GM21526 (cell line): ENCODE data around the gene GRIA4.
A peak's percentile ranks its signal among the peaks of the same experiment; 100 is the strongest.

ENCODE experiments used
- ATAC-seq: cut with Tn5 transposase; IDR thresholded peaks from one replicate; pipeline ENCODE4 v1.9.1; 2021; ENCODE audit warnings: moderate library complexity; ENCODE audit not compliant: unreplicated experiment, low FRiP score

Gene GRIA4

DNA sequence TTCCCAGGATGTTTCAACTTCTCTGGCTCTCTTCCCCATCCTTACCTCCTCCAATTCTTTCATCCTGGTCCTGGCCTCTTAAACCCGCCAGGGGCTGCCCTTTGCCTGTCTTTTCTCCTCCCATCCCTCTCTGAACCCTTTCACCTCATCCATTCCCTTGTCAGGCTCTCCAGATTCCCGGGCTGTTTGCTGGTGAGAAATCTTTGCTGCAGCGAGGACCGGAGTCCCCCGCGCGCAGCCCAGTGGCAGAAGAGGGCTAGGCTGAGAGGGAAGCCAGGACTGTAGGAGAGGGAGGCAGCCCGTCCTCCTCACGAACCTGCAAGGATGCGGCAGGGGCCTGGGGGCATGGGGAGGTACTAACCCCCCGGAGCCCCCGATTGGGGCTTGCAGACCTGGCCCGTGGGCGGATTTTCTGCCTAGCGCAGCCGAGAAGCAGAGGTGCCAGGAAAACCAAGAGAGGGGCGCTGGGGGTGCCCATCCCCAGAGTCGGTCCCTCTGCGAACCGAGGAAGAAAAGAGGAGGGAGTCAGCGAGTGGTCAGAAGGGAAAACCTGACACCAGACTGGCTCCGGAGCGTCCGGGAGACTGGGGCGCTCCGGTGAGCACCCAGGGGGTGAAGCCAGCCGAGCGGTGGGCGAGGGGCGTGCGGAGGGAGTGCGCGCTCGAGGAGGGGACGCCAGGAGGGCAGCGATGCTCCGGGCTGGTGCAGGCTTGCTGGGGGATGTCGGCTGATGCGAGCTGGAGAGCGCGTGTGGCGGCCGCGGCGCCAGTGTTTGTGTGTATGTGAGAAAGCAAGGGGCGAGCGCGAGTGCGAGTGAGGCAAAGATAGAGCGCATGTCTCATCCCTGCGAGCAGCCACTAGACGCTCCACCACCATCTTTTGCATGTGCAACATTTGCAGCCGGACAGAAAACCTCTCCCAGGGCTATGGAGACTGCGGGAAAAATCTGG, at the start of gene GRIA4:
TSS of gene GRIA4 (plus strand) at position 242 of the 950 bp plus-strand sequence. CDS start 925 bp downstream, outside the sequence.
- no peak for ATAC-seq

DNA sequence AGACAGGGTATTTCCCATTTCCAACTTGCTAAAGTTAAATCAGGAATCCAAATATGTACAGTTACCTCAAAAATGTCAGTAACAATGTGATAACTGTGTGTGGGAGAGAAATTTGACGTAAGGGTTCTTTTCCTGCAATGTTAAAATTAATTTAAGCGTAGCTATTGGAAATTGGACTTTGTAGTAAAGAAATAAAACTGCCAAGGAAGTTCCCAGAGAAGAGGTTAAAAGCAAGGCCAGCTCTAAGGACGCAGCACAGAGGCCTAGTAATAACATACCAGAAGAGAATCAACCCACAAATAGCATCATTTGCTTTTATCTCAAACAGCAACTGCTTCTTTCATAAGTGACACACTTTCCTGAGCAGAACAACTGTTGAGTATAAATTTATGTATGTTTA, 36.8 kb upstream of the GRIA4 start:
- ATAC-seq: no peak

DNA sequence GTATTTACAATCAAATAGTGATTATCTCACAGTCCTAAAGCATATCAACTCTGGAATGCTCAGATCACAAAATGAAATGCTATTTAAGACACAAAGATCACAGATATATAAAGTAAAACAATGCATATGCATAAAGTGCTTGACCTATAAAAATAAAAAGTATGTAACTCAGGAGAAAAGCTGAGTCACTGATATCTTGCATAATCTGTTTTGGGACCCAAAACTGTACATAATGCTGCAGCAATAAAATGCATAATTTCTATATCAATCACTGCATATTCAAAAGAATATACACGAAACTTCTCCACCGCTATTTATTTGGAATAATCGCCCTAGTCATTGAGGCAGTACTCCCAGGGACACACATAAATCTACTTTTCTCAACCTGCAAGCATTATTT, 34.9 kb upstream of the GRIA4 start:
- ATAC-seq: no peak

DNA sequence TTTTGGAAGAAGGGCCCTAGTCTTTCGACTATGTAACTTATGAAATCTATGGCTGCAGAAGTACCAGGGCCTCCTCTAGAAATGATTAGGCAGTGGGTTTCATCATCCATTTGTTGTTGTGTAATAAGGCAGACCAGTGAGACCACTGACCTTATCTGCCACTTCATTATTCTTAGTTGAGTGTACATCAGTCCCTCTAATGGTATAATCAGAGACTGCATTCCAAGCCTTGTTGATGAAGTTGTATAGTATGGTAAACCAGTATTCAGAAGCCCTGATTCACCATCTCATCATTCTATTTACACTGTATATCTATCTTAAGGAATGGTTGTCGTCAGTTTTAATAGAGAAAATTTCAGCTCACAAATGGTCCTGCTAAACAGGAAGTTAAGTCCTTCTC, 32.2 kb upstream of the GRIA4 start:
- no peak for ATAC-seq

DNA sequence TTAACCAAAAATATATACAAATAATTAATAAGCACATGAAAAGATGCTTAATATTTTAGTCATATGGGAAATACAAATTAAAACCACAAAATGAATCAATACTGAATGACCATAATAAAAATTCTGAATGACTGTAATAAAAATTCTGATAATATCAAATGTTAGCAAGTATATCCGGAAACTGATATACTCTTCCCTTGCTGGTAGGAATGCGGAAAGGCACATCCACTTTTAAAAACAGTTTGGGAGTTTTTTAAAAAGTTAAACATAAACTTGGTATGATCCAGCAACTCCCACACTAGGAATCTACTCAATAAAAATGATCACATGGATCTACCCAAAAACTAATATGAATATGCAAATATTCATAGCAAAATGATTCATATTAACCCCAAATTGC, 30.8 kb upstream of the GRIA4 start:
- ATAC-seq: no peak

DNA sequence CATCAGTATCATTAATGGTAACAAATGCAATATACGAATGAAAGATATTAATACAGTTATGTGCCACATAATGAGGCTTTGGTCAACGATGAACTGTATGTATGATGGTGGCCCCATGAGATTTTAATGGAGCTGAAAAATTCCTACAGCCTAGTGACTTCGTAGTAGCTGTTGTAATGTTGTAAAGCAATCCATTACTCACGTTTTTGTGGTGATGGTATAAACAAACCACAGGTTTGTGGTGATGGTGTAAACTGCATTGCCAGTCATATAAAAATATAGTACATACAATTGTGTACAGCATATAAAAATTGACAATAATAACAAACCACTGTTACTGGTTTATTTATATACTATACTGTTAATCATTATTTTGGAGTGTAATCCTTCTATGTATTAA, 27.4 kb upstream of the GRIA4 start:
- no peak for ATAC-seq

DNA sequence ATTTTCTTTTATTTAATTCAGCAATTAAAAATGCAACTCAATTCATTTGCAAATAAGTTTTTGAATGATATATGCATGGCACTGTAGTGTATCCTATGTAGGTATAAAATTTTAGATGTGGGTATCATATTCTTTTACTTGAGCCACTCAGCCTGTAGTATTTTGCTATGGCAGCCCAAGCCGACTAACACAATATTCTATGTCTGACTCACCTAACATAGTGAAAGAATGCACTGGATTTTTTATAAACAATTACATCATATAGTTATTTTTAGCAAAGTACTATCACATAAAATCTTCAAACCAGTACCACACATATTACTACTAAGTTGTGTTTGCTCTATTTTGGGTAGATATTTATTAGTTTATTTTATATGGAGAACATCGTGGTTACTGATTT, 21.9 kb upstream of the GRIA4 start:
- no peak for ATAC-seq

DNA sequence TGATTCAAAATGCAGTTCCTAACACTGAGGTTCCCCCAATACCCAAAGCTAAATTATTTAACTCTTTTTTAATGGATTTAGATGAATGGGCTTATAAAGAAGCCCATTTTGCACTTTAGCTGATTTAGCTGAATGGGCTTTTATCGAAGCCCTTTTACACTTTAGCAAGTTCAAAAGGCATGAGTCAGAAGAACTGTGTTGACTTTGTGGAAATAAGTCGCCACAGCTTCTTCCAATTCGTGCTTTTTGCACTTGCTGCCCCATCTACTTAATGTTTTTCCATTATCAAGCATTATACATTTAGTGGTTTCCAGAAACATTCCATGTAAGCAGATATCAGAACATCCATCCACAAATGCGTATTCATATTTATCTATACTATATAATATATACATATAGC, 20.5 kb upstream of the GRIA4 start:
- no peak for ATAC-seq

DNA sequence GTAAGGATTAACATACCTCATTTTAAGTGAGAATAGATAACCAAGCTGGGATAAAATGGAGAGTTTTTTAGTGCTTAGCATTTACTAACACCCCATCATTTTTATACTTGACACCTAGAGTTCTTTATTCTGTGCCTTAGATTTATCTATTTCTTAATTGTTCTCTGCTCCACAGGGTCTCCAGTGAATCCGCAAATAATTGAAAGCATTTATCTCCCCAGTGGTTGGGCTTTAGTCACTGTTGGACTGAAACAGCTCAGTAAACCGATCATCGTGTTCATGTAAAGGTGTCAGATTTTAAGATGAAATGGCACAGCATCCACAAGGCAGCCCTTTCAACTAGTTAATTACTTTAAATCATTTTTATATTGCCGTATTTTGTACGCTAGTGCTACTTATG, 17.8 kb upstream of the GRIA4 start:
- ATAC-seq: no peak

DNA sequence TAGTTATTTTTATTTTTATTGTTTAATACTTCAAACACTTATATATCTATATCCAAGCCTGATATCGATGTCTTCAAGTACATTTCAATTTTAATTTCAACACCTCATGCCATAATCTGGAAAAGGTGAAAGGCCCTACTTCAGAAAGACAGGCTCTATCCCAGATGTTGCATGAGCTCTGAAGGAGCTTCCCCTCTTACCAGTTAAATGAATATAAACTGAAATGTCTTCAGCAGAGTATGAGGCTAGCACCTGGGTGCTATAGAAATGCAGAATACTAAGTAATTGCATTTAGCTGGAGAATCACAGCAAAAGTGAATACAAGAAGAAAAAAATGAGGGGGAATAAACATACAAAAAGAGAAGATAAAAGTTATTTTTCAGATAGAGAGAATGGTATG, 11.5 kb upstream of the GRIA4 start:
- no peak for ATAC-seq

DNA sequence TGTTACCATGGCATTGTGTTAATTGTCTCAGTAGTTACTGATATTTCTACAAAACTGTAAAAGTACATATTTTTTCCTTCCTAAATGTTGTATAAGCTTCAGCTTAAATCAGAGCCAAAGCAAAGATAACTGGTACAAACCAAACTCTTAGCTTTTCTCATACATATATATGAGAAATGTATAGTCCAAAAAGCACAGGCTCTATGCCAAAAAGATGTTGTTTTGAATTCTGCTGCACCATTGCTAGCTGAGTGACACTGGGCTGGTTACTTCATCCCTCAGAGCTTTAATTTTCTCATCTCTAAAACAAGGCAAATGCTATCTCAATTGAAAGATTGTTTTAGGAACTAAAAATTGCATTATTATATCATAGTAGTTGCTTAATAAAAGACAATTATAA, 6.7 kb upstream of the GRIA4 start:
- no peak for ATAC-seq

DNA sequence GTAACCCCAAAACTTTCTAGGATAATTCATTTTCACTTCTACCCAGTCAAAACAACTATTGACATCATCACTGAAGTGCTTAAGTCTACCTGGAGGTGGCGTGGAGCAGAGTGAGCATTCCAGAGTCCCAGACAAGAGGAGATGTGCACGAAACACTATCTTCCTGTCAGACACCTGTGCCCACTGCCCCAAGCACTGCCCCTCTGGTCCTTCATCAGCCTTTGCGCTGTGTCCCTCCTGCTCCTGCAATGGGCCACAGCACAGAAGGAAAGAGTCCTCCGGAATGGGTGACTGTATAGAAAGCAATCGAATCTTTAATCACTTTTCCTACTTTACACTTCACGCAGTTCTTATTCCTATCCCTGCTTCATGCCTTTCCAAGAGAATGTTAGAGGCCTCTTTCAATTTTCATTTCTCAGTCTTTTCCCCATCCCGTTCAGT, 512 bp upstream of the GRIA4 start:
- peak; percentile 83 for ATAC-seq

DNA sequence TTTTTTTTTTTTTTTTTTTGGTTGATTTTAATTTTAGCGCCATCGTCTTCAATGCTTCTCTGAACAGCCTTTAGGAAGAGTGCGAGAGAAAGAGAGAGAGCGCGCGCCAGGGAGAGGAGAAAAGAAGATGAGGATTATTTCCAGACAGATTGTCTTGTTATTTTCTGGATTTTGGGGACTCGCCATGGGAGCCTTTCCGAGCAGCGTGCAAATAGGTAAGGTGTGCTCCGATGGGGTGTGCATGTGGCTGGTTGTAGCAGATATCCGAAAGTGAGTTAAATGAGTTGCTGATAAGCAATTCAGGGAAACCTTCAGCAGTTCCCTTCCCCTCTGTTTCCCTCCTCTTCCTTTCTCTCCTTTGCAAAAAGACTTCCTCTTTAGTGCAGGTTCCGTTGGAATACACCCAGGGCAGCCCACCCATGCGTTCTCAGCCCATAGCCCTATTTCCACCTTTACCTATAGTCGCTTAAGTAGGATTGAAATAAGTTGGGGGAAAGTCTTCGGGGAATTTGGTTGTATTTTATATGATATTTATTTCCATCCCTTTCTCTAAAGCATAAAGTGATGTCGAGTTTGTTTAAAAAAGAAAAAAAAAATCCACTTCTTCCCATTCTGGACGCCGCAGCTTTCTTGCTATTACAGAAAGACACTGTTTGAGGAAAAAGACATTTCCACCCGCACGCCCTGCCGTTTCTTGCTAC, 1.1 kb downstream of the GRIA4 start:
- ATAC-seq: no peak

DNA sequence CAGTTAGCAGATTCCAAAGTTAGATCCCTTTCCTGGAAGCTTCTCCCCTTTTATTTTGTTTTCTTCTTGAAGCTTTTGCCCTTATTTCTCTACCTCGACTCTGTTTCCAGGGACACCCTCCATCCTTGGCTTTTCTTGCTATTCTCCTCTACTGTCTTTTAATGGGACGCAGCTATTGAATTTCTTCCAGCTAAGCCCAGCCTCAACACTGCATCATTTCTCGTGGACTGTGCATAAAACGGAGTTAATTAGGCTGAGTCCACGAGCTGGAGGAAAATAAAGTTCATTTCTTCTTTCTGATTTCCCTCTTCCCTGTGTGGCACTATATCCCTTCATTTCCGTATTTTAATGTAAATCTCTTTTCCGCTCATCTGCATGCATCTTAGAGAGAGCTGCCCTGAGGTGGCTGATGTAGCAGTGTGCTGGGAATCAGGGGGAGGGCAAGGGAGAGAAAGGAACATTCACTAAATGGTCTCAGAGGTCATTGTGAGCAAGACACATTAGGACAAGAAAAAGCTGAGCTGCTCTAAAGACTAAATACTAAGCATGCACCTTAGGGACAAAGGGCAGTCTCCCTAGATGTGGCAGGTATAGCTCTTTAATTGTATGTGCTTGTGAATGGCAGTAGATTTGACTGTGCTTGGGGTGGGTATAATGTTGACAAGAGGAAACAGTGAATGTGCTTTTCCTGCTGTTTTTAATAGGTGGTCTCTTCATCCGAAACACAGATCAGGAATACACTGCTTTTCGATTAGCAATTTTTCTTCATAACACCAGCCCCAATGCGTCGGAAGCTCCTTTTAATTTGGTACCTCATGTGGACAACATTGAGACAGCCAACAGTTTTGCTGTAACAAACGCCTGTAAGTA, 1.9 kb downstream of the GRIA4 start:
- ATAC-seq: no peak

DNA sequence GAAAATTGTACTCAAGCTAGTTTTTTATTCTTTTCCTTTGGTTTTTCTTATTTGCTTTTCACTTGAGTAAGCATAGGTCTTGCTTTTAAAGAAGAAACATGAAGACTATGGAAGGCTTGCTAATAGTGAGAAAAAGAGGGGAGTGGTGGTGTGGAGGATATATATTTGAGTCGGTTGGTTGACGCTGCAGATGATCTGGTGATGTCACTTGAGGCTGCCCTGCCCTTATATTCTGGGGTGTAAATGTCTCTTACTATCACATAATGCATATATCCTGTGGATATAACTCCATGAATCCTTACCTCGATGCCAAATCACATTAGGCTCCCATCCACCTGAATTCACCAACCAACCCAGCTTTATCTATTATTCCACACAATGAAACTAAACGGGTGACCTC, 2.9 kb downstream of the GRIA4 start:
- no peak for ATAC-seq

DNA sequence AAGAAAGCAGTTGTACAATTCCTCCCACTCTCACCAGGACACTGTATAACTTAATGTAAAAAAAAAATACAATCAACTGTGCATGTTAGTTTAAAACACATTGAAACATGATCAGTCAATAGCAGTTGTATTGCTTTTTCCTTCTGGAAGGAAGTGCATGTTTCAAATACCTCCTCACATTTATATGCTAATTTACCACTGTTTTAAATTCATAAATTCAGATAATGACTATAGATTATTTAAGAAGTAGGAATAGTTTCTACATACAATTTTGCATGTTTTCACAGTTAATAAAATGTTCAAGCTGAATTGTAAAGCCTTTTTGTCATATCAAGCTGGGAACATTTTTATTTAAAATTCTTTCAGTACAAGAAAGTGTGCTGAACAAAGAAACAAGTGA, 3.3 kb downstream of the GRIA4 start:
- no peak for ATAC-seq

DNA sequence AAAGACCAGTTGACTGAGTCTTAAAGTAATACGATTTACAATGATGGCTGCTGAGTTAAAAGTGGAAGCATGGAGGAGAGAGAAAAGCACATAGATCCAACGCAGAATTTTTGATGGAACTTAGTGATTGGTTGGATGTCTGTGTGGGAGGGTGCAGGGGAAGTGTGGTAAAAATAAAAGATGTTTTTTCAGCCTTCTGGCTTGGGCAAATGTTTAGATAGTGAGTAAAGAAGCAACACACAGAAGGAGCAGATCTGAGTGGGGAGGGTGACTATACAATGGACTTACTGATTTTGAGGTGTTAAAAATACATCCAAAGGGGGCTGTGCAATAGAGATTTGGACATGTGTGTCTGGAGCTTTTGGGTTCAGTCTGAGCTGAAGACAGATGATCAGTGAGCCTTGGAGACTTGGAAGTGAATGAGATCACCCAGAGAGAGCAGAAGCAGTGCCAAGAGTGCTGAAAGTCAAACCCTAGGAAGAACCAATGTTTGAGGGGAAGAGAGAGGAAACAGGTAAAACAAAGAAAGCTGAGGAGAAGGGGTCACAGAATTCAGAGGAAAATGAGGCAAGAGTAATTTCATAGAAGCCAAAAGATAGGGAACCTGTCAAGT, 8.6 kb downstream of the GRIA4 start:
- no peak for ATAC-seq

DNA sequence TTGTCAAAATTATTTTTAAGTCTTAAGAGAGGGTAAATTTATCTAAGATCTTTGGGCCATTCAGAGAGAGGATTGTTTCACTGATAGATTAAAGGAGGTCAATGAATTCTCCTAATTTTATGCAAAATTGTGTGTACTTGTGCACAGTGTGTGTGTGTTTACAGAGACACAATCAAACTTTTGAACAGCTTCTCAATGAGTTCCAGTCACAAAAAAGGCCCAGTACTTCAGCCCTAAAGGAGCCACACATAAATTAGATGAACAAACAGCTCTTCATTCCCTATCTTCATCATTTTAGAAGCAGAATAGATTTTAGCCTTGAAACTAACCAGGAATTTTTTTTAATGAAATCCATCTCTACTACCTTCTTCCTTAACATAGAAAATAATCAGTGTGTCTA, 9.7 kb downstream of the GRIA4 start:
- ATAC-seq: no peak

DNA sequence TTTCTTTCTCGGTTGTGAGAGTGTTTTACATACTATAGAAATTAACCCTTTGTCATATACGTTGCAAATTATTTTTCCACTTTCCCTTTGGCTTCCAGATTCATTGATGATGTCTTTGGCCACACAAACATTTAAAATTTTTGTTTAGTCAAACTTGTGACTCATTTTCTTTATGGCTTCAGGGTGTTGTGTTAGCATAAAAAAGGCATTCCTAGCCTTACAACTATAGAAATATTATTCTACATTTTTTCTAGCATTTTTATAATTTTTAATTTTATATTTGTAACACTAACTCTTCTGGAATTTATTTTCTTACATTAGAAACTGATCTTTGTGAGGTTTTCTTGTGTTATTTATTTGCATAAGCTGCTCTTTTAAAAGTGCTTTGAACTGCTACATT, 12.1 kb downstream of the GRIA4 start:
- no peak for ATAC-seq

DNA sequence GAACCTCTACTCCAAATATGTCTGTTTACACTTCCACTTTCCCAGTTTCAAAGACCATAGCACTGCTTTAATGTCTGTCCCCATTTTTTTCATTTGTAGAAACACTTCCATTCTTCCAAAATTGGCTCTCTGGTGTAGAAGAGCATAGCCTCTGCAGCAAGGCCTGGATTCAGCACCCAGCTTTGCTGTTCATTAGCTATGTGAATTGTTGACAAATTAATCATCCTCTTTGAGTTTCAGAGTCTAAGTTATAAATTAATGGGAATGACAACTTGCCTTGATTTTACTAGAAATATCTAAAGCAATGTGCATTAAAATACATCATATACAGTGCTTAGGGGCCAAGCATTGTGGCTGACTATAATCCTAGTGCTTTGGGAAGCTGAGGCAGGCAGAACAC, 22.4 kb downstream of the GRIA4 start:
- no peak for ATAC-seq
